Nephron progenitor cell (in vitro differentiated cells): ENCODE measurements around the gene RELT.

Experiments
- DNase-seq: peaks from one replicate; pipeline ENCODE4 v3.0.0; 2021
- H3K27ac Mint-ChIP-seq: 2 replicates; pipeline ENCODE4 v1.8.0; 2021; ENCODE audit warnings: mild to moderate bottlenecking, moderate library complexity, mixed read lengths
- H3K27me3 Mint-ChIP-seq: 2 replicates; pipeline ENCODE4 v1.8.0; 2021; ENCODE audit warnings: mild to moderate bottlenecking, low read depth, mixed read lengths; ENCODE audit not compliant: poor library complexity
- H3K36me3 Mint-ChIP-seq: 2 replicates; pipeline ENCODE4 v1.8.0; 2021; ENCODE audit warnings: low read depth, mixed read lengths
- H3K4me1 Mint-ChIP-seq: 2 replicates; pipeline ENCODE4 v1.8.0; 2021; ENCODE audit warnings: mixed read lengths
- H3K4me3 Mint-ChIP-seq: 2 replicates; pipeline ENCODE4 v1.8.0; 2021; ENCODE audit warnings: mild to moderate bottlenecking, moderate library complexity, mixed read lengths
- H3K9me3 Mint-ChIP-seq: 2 replicates; pipeline ENCODE4 v1.8.0; 2021; ENCODE audit warnings: mild to moderate bottlenecking, moderate library complexity, mixed read lengths
- CTCF ChIP-seq: fragments of 200-600 bp; sonication (generic); IDR thresholded peaks from 2 replicates; pipeline ENCODE4 v1.5.0; 2021; ENCODE audit warnings: antibody characterized with exemption

Gene RELT

GRCh38 chr11:73350908-73351636 is 25.1 kb upstream of the RELT start:
- H3K9me3 Mint-ChIP-seq: no peaks in the 10 kb centered on the region
- no peaks in the 10 kb centered on the region for H3K27me3 Mint-ChIP-seq
- no peak overlapping the region for H3K4me3 Mint-ChIP-seq
- peaks cover 20% of the 10 kb centered on the region for H3K36me3 Mint-ChIP-seq
- peaks cover 6% of the 10 kb centered on the region for H3K4me1 Mint-ChIP-seq
- TF ChIP-seq CTCF: peak; percentile 98
- peak overlapping the region; percentile 84 for H3K27ac Mint-ChIP-seq
- DNase-seq: peak; percentile 60

GRCh38 chr11:73353422-73353821 is 22.8 kb upstream of the RELT start:
- Mint-ChIP-seq H3K27ac (no peak overlapping the region), H3K36me3 (peaks cover 21% of the 10 kb centered on the region), H3K27me3 (peaks cover 2% of the 10 kb centered on the region), H3K9me3 (no peaks in the 10 kb centered on the region), H3K4me3 (no peak overlapping the region), H3K4me1 (peaks cover 6% of the 10 kb centered on the region)
- no peak for DNase-seq
- TF ChIP-seq CTCF: no peak

GRCh38 chr11:73355109-73355508 is 21.1 kb upstream of the RELT start:
- no peak for DNase-seq
- Mint-ChIP-seq H3K36me3 (peaks cover 29% of the 10 kb centered on the region), H3K4me3 (no peak overlapping the region), H3K27ac (no peak overlapping the region), H3K27me3 (peaks cover 2% of the 10 kb centered on the region), H3K9me3 (no peaks in the 10 kb centered on the region), H3K4me1 (peaks cover 6% of the 10 kb centered on the region)
- no peak for TF ChIP-seq CTCF

- peaks cover 43% of the 10 kb centered on the region for H3K36me3 Mint-ChIP-seq
- TF ChIP-seq CTCF: no peak
- H3K27ac Mint-ChIP-seq: no peak overlapping the region
- peaks cover 4% of the 10 kb centered on the region for H3K4me1 Mint-ChIP-seq
- no peak overlapping the region for H3K4me3 Mint-ChIP-seq
- no peak for DNase-seq
- no peaks in the 10 kb centered on the region for H3K9me3 Mint-ChIP-seq
- H3K27me3 Mint-ChIP-seq: peaks cover 5% of the 10 kb centered on the region
These were observed 19.0 kb upstream of the RELT start for GRCh38 chr11:73356979-73357860.

- peaks cover 5% of the 10 kb centered on the region for H3K27me3 Mint-ChIP-seq
- no peak for DNase-seq
- peaks cover 48% of the 10 kb centered on the region for H3K36me3 Mint-ChIP-seq
- no peak for TF ChIP-seq CTCF
- no peak overlapping the region for H3K4me3 Mint-ChIP-seq
- H3K9me3 Mint-ChIP-seq: no peaks in the 10 kb centered on the region
- H3K4me1 Mint-ChIP-seq: peaks cover 4% of the 10 kb centered on the region
- peak overlapping the region; percentile 33 for H3K27ac Mint-ChIP-seq
These were observed 18.1 kb upstream of the RELT start for GRCh38 chr11:73358071-73358470.
